Gastrocnemius medialis (tissue), 4 donors: ENCODE data around the gene SH3BP4.

Experiments used
- POLR2A ChIP-seq, 2 donors: fragments of 450-650 bp; IDR thresholded peaks; one replicate each; pipeline ENCODE4 v1.6.1; 2017; ENCODE audit warnings: antibody characterized with exemption in 2 of 2, mild to moderate bottlenecking in 2 of 2, moderate library complexity in 2 of 2
- TF ChIP-seq, protein P1 (sequence below), 5 experiments: fragments of 450-650 bp in 3 of 5; fragments of 200-600 bp in 2 of 5; sonication (generic) in 2 of 5; IDR thresholded peaks in 4 of 5; conservative IDR thresholded peaks in 1 of 5; 1 replicate in 4 of 5; 2 replicates in 1 of 5; pipeline ENCODE4 v1.5.1; 2016 to 2019; ENCODE audit warnings: antibody characterized with exemption in 5 of 5, mild to moderate bottlenecking in 3 of 5, moderate library complexity in 3 of 5

GRCh38 chr2:235098736-235099494, 147.1 kb downstream of the SH3BP4 start:
- TF ChIP-seq POLR2A (IDR thresholded peaks at IDR 0.05), result no peak
- TF ChIP-seq, protein P1, sequence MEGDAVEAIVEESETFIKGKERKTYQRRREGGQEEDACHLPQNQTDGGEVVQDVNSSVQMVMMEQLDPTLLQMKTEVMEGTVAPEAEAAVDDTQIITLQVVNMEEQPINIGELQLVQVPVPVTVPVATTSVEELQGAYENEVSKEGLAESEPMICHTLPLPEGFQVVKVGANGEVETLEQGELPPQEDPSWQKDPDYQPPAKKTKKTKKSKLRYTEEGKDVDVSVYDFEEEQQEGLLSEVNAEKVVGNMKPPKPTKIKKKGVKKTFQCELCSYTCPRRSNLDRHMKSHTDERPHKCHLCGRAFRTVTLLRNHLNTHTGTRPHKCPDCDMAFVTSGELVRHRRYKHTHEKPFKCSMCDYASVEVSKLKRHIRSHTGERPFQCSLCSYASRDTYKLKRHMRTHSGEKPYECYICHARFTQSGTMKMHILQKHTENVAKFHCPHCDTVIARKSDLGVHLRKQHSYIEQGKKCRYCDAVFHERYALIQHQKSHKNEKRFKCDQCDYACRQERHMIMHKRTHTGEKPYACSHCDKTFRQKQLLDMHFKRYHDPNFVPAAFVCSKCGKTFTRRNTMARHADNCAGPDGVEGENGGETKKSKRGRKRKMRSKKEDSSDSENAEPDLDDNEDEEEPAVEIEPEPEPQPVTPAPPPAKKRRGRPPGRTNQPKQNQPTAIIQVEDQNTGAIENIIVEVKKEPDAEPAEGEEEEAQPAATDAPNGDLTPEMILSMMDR (IDR thresholded peaks at IDR 0.05 in 4 of 5, conservative IDR thresholded peaks at IDR 0.05 in 1 of 5), result no peak
